CD4-positive, alpha-beta T cell treated with Interleukin-2 at 100 ng/mL for 4 hours (primary cell): Measurements from ENCODE around the gene NUMA1.

Experiments used
- DNase-seq: peaks from one replicate; pipeline ENCODE4 v3.0.0-alpha.2; 2020; ENCODE audit warnings: low spot score

The NUMA1 gene

GRCh38 chr11:72080326-72081183 lies at the start of gene NUMA1, which contains the start of gene LRRC51:
TSS of gene NUMA1 (minus strand) at chr11:72080542. CDS start at chr11:72035943, 44,599 bp downstream.
TSS of gene LRRC51 (plus strand) at chr11:72080850. CDS start at chr11:72089084, 8,234 bp downstream.
- DNase-seq = peak; percentile 100

- DNase-seq = no peak
These were observed 49.0 kb upstream of the NUMA1 start for GRCh38 chr11:72129381-72129780.

- no peak for DNase-seq
These were observed 47.6 kb upstream of the NUMA1 start for GRCh38 chr11:72127923-72128322.

- DNase-seq = no peak
These were observed 45.6 kb upstream of the NUMA1 start for GRCh38 chr11:72125956-72126355.

GRCh38 chr11:72124046-72124445 lies 43.7 kb upstream of the NUMA1 start:
- no peak for DNase-seq

- no peak for DNase-seq
These were observed 42.8 kb upstream of the NUMA1 start for GRCh38 chr11:72123117-72123653.

- no peak for DNase-seq
These were observed 42.3 kb upstream of the NUMA1 start for GRCh38 chr11:72122607-72123006.

- DNase-seq = no peak
These were observed 40.6 kb upstream of the NUMA1 start for GRCh38 chr11:72120930-72121329.

- no peak for DNase-seq
These were observed 38.9 kb upstream of the NUMA1 start for GRCh38 chr11:72119198-72119597.

- DNase-seq = no peak
These were observed 35.8 kb upstream of the NUMA1 start for GRCh38 chr11:72116019-72116755.

- no peak for DNase-seq
These were observed 34.2 kb upstream of the NUMA1 start for GRCh38 chr11:72114570-72114969.

GRCh38 chr11:72112978-72113808 lies 32.9 kb upstream of the NUMA1 start:
- no peak for DNase-seq

- DNase-seq = peak; percentile 99
These were observed 32.0 kb upstream of the NUMA1 start, which contains the start of gene ANAPC15 for GRCh38 chr11:72112143-72112977. TSS of gene ANAPC15 (minus strand) at chr11:72112695. CDS start at chr11:72111276, 1,419 bp downstream.

- no peak for DNase-seq
These were observed 31.2 kb upstream of the NUMA1 start for GRCh38 chr11:72111300-72112142.

- no peak for DNase-seq
These were observed 25.5 kb upstream of the NUMA1 start, which contains the start of gene TOMT for GRCh38 chr11:72105888-72106287. TSS of gene TOMT (plus strand) at chr11:72105924. CDS start at chr11:72105952, 28 bp downstream.

GRCh38 chr11:72103754-72104167 lies 23.4 kb upstream of the NUMA1 start:
- no peak for DNase-seq

- peak; percentile 98 for DNase-seq
These were observed 22.8 kb upstream of the NUMA1 start, which contains the start of gene LAMTOR1 for GRCh38 chr11:72102946-72103753. TSS of gene LAMTOR1 (minus strand) at chr11:72103297. CDS start at chr11:72103224, 73 bp downstream.

- no peak for DNase-seq
These were observed 22.2 kb upstream of the NUMA1 start for GRCh38 chr11:72102631-72102945.

- no peak for DNase-seq
These were observed 21.8 kb upstream of the NUMA1 start for GRCh38 chr11:72102162-72102561.
